PC-9 (cell line): ENCODE measurements around the gene CERS3. TPM values are rescaled to one million over a fixed set of nuclear protein-coding genes. Genes with fewer than 3 reads are reported as not detected.

ENCODE experiments used
- BruUV-seq: library from RNA; stranded (reverse); fragments of 400-500 nt; replicated peaks from 2 replicates; lab custom pipeline; 2021; lab: Mats Ljungman, UMichigan
- CTCF ChIA-PET: fragments of 300-600 bp; sonication (Branson Sonifier 250); formaldehyde crosslinking; loops from one replicate; lab custom pipeline; 2022; ENCODE audit warnings: antibody characterized with exemption; lab: Charles Lee
- POLR2A ChIA-PET: fragments of 300-600 bp; sonication (Branson Sonifier 250); formaldehyde crosslinking; loops from one replicate; lab custom pipeline; 2022; ENCODE audit warnings: antibody characterized with exemption; ENCODE audit not compliant: unreplicated experiment; lab: Charles Lee
- DNase-seq, 2 experiments: peaks; one replicate each; pipeline versions ENCODE4 v3.0.0 to v3.0.0-alpha.2; 2015 to 2022; ENCODE audit warnings: mixed read lengths in 1 of 2
- H2AFZ ChIP-seq: fragments of 200-600 bp; sonication (generic); 2 replicates; pipeline ENCODE4 v1.8.1; 2017; ENCODE audit warnings: antibody characterized with exemption
- H3F3A ChIP-seq: fragments of 200-600 bp; sonication (generic); 2 replicates; pipeline ENCODE4 v1.8.1; 2017; ENCODE audit warnings: antibody characterized with exemption, mild to moderate bottlenecking, low read depth; ENCODE audit not compliant: insufficient read depth
- H3K27ac ChIP-seq: fragments of 200-600 bp; sonication (generic); 2 replicates; pipeline ENCODE4 v1.6.1; 2016; ENCODE audit warnings: mixed run types
- H3K27me3 ChIP-seq: fragments of 200-600 bp; sonication (generic); 2 replicates; pipeline ENCODE4 v1.6.1; 2016; ENCODE audit warnings: low read depth, mixed run types; ENCODE audit not compliant: insufficient read depth
- H3K36me3 ChIP-seq: fragments of 200-600 bp; sonication (generic); 2 replicates; pipeline ENCODE4 v1.6.1; 2016; ENCODE audit warnings: low read depth, mixed run types
- H3K4me1 ChIP-seq: fragments of 200-600 bp; sonication (generic); replicated peaks from 2 replicates; pipeline ENCODE4 v1.6.1; 2016; ENCODE audit warnings: mixed run types; ENCODE audit not compliant: insufficient read depth
- H3K4me2 ChIP-seq: fragments of 200-600 bp; sonication (generic); 2 replicates; pipeline ENCODE4 v1.6.1; 2017; ENCODE audit warnings: mixed run types
- H3K4me3 ChIP-seq: fragments of 200-600 bp; sonication (generic); 2 replicates; pipeline ENCODE4 v1.6.1; 2016; ENCODE audit warnings: mixed run types
- H3K79me2 ChIP-seq: fragments of 200-600 bp; sonication (generic); 2 replicates; pipeline ENCODE4 v1.6.1; 2017; ENCODE audit warnings: low read depth, mixed run types
- H3K9me2 ChIP-seq: fragments of 200-600 bp; sonication (generic); 2 replicates; pipeline ENCODE4 v1.8.1; 2017; ENCODE audit warnings: mild to moderate bottlenecking; ENCODE audit not compliant: insufficient read depth
- H3K9me3 ChIP-seq: fragments of 200-600 bp; sonication (generic); 2 replicates; pipeline ENCODE4 v1.8.1; 2016; ENCODE audit warnings: low read depth; ENCODE audit not compliant: insufficient read depth
- H4K20me1 ChIP-seq: fragments of 200-600 bp; sonication (generic); 2 replicates; pipeline ENCODE4 v1.8.1; 2017; ENCODE audit not compliant: insufficient read depth
- EZH2 ChIP-seq: fragments of 200-600 bp; sonication (generic); IDR thresholded peaks from 2 replicates; pipeline ENCODE4 v1.8.0; 2017; ENCODE audit warnings: antibody characterized with exemption, low read depth
- intact Hi-C: fragments of 100-400 bp; cut with micrococcal nuclease; formaldehyde crosslinking; loops from one replicate; pipeline ENCODE4 v1.10.0; 2022; ENCODE audit not compliant: unreplicated experiment
- total RNA-seq: library from RNA; stranded (reverse); gene quantifications from 2 replicates; pipeline ENCODE4 v1.2.3, GENCODE V29; 2021
- TF ChIP-seq, protein P1 (sequence below): fragments of 200-600 bp; sonication (generic); conservative IDR thresholded peaks from 2 replicates; pipeline ENCODE4 v1.6.1; 2017; ENCODE audit warnings: mixed run types, antibody characterized with exemption, mild to moderate bottlenecking, moderate library complexity

Gene CERS3
- total RNA-seq, 1 experiment from 2014 or later, result not detected

DNA sequence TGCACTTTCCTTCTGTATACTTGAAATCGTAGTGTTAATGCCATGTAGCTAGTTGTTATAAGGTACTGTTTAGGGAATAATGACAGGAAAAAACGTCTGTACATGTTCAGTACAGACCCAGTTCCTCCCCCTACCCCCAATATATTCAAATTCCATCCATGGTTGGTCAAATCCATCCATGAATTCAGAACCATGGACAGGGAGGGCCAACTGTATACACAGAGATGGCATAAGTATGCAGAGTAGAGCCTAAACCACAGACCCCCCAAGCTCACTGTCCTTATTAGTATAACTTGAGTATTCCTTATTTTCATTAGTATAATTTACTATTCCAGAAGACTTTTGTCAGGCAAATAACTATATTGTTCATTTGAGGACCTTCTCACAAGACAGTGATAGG lies 135.7 kb downstream of the CERS3 start:
- H3K79me2 ChIP-seq, result no peaks in the 10 kb centered on the region
- no peaks in the 10 kb centered on the region for H3K4me1 ChIP-seq
- POLR2A ChIA-PET, result no interaction called here
- H3K4me2 ChIP-seq, result no peak overlapping the region
- no peak overlapping the region for H3K4me3 ChIP-seq
- H3K9me3 ChIP-seq, result no peaks in the 10 kb centered on the region
- no peak overlapping the region for H3K27ac ChIP-seq
- CTCF ChIA-PET, result no interaction called here
- H3K36me3 ChIP-seq, result no peaks in the 10 kb centered on the region
- H3F3A ChIP-seq, result no peaks in the 10 kb centered on the region
- no peaks in the 10 kb centered on the region for H3K9me2 ChIP-seq
- H4K20me1 ChIP-seq, result no peaks in the 10 kb centered on the region
- H3K27me3 ChIP-seq, result peaks cover 57% of the 10 kb centered on the region
- no peak overlapping the region for H2AFZ ChIP-seq
- TF ChIP-seq, protein P1, sequence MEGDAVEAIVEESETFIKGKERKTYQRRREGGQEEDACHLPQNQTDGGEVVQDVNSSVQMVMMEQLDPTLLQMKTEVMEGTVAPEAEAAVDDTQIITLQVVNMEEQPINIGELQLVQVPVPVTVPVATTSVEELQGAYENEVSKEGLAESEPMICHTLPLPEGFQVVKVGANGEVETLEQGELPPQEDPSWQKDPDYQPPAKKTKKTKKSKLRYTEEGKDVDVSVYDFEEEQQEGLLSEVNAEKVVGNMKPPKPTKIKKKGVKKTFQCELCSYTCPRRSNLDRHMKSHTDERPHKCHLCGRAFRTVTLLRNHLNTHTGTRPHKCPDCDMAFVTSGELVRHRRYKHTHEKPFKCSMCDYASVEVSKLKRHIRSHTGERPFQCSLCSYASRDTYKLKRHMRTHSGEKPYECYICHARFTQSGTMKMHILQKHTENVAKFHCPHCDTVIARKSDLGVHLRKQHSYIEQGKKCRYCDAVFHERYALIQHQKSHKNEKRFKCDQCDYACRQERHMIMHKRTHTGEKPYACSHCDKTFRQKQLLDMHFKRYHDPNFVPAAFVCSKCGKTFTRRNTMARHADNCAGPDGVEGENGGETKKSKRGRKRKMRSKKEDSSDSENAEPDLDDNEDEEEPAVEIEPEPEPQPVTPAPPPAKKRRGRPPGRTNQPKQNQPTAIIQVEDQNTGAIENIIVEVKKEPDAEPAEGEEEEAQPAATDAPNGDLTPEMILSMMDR, result no peak
- no peak for TF ChIP-seq EZH2
- DNase-seq, result no peak
- intact Hi-C loops, result no loop called here
- no TSS peak for BruUV-seq

- H3K36me3 ChIP-seq, result no peaks in the 10 kb centered on the region
- no peak for DNase-seq
- POLR2A ChIA-PET, result no interaction called here
- BruUV-seq, result no TSS peak
- H3K9me2 ChIP-seq, result no peaks in the 10 kb centered on the region
- TF ChIP-seq EZH2, result no peak
- TF ChIP-seq, protein P1, result no peak
- H3K4me3 ChIP-seq, result no peak overlapping the region
- H3K4me1 ChIP-seq, result no peaks in the 10 kb centered on the region
- no peaks in the 10 kb centered on the region for H3K79me2 ChIP-seq
- intact Hi-C loops, result no loop called here
- no peak overlapping the region for H3K4me2 ChIP-seq
- H3F3A ChIP-seq, result no peaks in the 10 kb centered on the region
- no peaks in the 10 kb centered on the region for H4K20me1 ChIP-seq
- H3K27me3 ChIP-seq, result peaks cover 34% of the 10 kb centered on the region
- CTCF ChIA-PET, result no interaction called here
- no peak overlapping the region for H2AFZ ChIP-seq
- H3K27ac ChIP-seq, result no peak overlapping the region
- peaks cover 11% of the 10 kb centered on the region; the same call in 1 of the 2 replicates for H3K9me3 ChIP-seq
These were observed 143.3 kb downstream of the CERS3 start for GRCh38 chr15:100385300-100386050.

DNA sequence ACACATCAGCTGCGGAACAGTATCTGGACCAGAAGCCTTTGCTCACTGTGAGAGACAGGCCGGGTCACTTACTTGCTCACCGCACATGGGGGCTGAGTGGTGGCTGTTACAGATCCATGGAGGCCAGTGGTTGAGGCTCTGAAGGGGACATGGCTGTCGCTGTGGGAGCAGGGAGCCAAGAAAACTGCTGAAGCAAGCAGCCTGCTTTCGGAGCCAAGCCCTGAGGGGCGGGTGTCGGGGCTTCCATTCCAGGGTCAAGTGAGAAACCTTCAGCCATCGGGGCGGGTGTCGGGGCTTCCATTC lies 144.7 kb downstream of the CERS3 start:
- Histone ChIP-seq H3K27ac (no peak overlapping the region), H4K20me1 (no peaks in the 10 kb centered on the region), H3K36me3 (no peaks in the 10 kb centered on the region), H2AFZ (no peak overlapping the region), H3K4me1 (no peaks in the 10 kb centered on the region), H3K4me3 (no peak overlapping the region), H3F3A (no peaks in the 10 kb centered on the region), H3K79me2 (no peaks in the 10 kb centered on the region), H3K9me2 (no peaks in the 10 kb centered on the region), H3K4me2 (no peak overlapping the region), H3K9me3 (peaks cover 11% of the 10 kb centered on the region; the same call in 1 of the 2 replicates), H3K27me3 (peaks cover 45% of the 10 kb centered on the region)
- no peak for TF ChIP-seq EZH2
- TF ChIP-seq, protein P1, result peak; percentile 13; the same call in 1 of the 2 replicates
- no peak for DNase-seq
- CTCF ChIA-PET, result no interaction called here
- intact Hi-C loops, result no loop called here
- POLR2A ChIA-PET, result no interaction called here
- no TSS peak for BruUV-seq
